Spinal cord (tissue), 10 donors: ENCODE results near the gene BCL2. TPM values are rescaled to one million over a fixed set of nuclear protein-coding genes. Genes with fewer than 3 reads are reported as not detected.

Source experiments
- DNase-seq, 6 donors: peaks; one replicate each; pipeline versions ENCODE4 v3.0.0 to v3.0.0-alpha.2; 2013 to 2015; ENCODE audit warnings: low spot score in 6 of 6, low read depth in 4 of 6
- H3K27ac ChIP-seq: one replicate; pipeline ENCODE4 v1.5.1; 2013; ENCODE audit warnings: low read depth, low read length, control low read depth
- H3K27me3 ChIP-seq: one replicate; pipeline ENCODE4 v1.6.1; 2013; ENCODE audit warnings: low read length; ENCODE audit not compliant: control insufficient read depth, insufficient read depth
- H3K36me3 ChIP-seq: one replicate; pipeline ENCODE4 v1.6.1; 2013; ENCODE audit warnings: low read length; ENCODE audit not compliant: control insufficient read depth, insufficient read depth
- H3K4me1 ChIP-seq: one replicate; pipeline ENCODE4 v1.6.1; 2013; ENCODE audit warnings: low read length; ENCODE audit not compliant: control insufficient read depth, insufficient read depth
- H3K4me3 ChIP-seq: one replicate; pipeline ENCODE4 v1.5.1; 2013; ENCODE audit warnings: low read depth, low read length, control low read depth
- H3K9me3 ChIP-seq: one replicate; pipeline ENCODE4 v1.6.1; 2013; ENCODE audit warnings: low read length; ENCODE audit not compliant: control insufficient read depth, insufficient read depth
- WGBS: methylation state at CpG from one replicate; pipeline ENCODE4 v1.1.5; 2013; ENCODE audit warnings: missing lambda C conversion rate; ENCODE audit not compliant: insufficient coverage; 5-methylcytosine and 5-hydroxymethylcytosine counted together
- polyA plus RNA-seq, 2 donors: library from polyadenylated mRNA; unstranded; fragments of 120-200 nt; gene quantifications; one replicate each; pipeline ENCODE4 v1.2.1, GENCODE V29; 2013; ENCODE audit not compliant: insufficient read length in 2 of 2
- total RNA-seq, 2 donors: library from RNA; depleted of rRNA in 1 of 2; stranded (reverse); fragments of 120-200 nt in 1 of 2; fragments of >200 nt in 1 of 2; gene quantifications; one replicate each; pipeline versions ENCODE4 v1.2.3 to v1.2.4, GENCODE V29; 2013 to 2014
- donor health status: healthy.

BCL2 gene
- total and polyA plus RNA-seq, 4 donors, result 14.4 to 34.4 (median 23.7) TPM

DNA sequence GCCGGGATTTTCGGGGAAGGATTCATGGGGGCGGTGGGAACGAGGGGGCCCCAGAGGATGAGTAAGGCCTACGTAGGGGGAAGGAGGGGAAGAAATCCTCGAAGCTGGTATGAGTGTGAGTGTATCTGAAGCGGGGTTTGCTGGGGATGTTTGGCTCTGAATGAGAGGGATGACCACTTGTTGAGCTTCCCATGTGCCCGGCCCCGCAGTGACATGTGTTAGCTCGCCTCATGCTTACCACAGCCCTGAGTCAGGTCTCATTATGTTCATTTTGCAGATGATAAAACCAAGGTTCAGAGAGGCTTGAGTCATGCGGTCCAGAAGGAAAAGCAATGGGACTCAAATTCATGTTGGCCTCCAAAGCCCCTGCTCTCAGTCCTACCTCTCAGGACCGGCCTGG lies 214.7 kb downstream of the BCL2 start:
- no peaks in the 10 kb centered on the region for H3K9me3 ChIP-seq

DNA sequence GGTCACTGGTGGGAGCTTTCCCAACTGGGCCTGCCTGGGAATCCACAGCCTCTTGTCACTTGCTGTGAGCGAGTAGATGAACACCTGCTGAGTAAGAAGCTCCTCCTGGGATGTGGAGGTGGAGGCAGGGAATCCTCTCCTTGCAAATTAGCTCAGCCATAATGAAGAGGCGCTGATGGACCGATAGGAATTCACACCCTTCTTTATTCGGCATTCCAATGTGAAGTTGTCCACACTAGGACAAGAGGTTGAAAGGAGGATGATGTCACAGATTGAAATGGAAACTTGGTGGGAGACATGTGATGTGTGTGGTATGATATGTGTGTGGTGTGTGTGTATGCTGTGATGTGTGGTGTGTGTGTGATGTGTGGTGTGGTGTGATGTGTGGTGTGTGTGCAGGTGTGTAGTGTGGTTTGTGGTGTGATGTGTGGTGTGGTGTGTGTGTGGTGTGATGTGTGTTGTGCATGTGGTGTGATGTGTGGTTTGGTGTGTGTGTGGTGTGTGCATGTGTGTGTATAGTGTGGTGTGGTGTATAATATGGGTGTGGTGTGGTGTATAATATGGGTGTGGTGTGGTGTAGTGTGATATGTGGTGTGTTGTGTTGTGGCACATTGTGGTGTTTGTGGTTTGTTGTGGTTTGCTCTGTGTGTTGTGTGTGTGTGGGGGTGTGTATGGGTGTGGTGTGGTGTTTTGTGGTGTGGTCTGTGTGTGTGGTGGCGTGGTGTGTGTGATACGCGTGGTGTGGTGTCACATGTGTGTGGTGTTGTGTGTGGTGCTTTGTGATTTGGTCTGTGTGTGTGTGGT lies 216.4 kb downstream of the BCL2 start:
- H3K27me3 ChIP-seq, result no peaks in the 10 kb centered on the region
- no peak overlapping the region for H3K27ac ChIP-seq
- 73% methylated on average over 7 of the region's 7 CpGs for WGBS
- H3K36me3 ChIP-seq, result no peaks in the 10 kb centered on the region
- DNase-seq, result no peak
- H3K4me1 ChIP-seq, result peaks cover 3% of the 10 kb centered on the region
- no peak overlapping the region for H3K4me3 ChIP-seq
- no peaks in the 10 kb centered on the region for H3K9me3 ChIP-seq

More for the DNA sequence above, 214.7 kb downstream of the BCL2 start:
- Histone ChIP-seq H3K4me3 (no peak overlapping the region), H3K27me3 (no peaks in the 10 kb centered on the region), H3K36me3 (no peaks in the 10 kb centered on the region), H3K27ac (no peak overlapping the region), H3K4me1 (no peaks in the 10 kb centered on the region)
- no peak for DNase-seq
- WGBS, result 100% methylated on average over 11 of the region's 12 CpGs

DNA sequence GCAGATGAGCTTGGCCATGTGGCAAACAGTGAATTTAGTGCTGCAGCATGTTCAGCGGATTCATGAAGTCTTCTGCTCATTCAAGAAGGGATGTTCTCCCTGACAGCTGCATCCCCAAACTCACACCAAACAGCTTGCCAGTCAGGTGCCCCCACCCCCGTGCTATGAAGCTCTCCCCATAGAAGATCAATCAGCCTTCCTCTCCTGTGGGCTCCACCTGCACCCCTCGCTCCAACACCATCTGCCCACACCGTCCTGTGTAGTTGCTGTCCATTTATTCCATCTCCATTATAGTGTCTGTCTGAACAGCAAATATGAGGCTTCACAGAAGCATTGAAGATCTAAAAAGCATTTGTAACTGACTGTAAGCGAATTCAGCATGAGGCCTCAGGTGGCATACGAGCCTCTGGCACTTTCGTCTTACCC lies 218.9 kb downstream of the BCL2 start:
- H3K27ac ChIP-seq, result no peak overlapping the region
- no peaks in the 10 kb centered on the region for H3K9me3 ChIP-seq
- peaks cover 3% of the 10 kb centered on the region for H3K4me1 ChIP-seq
- H3K4me3 ChIP-seq, result no peak overlapping the region
- H3K36me3 ChIP-seq, result no peaks in the 10 kb centered on the region
- no peaks in the 10 kb centered on the region for H3K27me3 ChIP-seq
- 93% methylated on average over 7 of the region's 7 CpGs for WGBS
- DNase-seq, result no peak

DNA sequence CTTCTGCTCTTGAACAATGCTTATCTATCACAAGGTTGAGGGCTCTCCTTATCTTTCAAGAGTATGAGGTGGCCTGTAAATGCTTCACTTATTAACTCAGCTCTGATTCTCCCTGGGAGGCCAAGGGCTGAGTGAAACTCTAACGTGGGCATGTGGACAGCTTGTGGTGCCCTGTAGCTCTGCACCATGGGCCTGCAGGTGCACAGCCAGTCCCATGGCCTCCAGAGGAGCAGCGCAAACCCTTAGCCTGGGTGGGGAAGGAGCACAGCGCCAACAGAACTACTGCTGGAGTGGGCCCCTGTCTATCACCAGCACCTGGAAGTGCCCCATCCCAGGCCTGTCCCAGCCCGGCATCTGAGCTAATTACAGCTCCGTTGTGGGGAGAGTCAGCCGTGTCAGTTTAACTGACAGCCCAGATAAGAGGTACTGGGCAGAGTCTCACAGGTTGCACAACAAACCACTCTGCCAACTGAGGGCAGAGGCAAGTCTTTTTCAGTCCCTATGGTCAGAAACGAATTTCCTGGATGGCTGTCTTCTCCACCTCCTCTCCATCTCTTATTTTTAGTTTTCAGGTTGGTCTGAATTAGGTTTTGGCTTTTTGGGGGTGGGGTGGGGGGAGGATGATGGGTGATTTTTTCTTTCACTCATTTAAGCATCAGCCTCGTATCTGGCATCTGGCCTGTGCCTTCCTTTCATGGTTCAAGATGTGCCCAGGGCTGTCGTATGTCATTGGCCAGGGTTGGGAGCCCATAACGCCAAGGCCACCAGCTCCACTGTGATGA lies 219.5 kb downstream of the BCL2 start:
- DNase-seq, result no peak
- Histone ChIP-seq H3K9me3 (no peaks in the 10 kb centered on the region), H3K27me3 (no peaks in the 10 kb centered on the region), H3K4me3 (no peak overlapping the region), H3K4me1 (peaks cover 3% of the 10 kb centered on the region), H3K36me3 (no peaks in the 10 kb centered on the region), H3K27ac (no peak overlapping the region)
- WGBS, result 81% methylated on average over 9 of the region's 10 CpGs

DNA sequence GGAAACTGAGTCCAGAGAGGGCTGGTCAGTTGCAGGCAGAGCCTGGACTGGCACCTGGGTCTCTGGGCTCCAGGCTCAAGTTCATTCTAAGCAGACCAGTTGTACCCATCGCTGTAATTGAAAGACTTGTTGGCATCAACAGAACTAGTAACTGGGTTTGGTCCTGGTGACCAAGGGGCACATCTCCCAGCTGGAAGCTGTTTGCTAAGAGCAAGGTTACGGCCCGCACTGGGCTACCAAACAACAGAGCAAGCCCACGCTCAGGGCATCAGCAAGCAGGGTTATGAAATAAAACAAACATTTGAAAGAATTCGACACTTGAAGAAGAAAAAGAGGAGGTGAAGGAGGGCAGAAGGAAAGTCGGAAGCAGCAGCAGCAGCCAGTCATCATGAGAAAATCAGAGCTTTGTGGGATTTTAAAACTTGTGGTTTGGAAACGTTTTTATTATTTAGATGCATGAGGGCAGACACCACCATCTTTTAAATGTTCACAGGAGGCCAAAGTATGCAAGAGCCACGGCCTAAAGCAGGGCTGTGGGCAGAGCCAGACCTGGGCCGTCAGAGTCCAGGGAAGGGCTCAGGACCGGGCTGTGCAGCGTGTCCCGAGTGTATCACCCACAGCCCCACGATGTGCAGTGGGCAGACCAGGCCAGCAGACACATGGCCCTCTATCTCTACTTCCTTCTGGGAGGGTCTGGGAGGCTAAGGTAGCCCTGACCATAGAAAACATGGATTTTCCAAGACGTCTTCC lies 220.3 kb downstream of the BCL2 start:
- DNase-seq, result no peak
- 91% methylated on average over 13 of the region's 14 CpGs for WGBS

DNA sequence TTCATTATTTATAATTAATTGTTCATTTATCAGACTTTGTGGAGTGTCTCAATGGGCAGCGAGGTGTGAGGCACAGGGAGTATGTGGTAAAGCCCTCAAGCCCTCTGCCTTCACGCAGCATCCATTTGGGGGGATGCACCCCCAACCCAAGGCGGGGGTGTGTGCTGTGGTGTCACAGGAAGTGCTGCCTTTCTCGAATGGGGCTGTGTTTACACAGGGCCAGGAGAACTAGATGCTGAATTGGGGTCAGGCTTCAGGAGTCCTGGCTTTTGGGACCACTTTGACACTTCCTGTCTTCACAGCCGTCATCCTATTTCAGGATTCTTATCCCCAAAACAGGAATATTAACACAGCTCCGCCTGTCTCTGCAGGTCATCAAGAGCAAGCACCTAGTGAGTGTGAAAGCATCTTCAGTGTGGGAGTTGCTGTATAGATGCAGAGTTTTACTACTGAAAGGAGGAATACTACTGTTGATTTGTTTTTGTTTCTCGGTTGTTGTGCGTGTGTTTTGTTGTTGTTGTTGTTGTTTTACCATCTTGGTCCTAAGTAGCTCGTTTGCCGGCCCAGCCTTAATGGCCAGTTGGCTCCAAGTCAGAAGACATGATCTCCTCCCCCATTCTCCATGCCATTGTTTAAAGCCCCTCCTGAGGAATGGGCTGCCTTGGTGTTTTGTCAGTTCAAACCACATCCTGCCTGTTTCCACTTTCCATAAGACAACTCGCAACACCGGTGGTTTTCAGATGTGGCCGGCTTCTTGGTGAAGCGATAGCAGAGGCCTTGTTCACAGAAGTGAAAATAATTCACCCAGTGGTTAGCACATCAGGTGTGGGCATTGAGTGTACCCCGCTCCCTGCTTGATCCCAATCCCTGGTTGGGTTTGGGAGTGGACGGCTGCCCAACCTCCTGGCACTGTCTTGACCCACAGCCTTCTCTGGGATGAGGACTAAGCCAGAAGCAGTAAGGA lies 221.3 kb downstream of the BCL2 start:
- H3K4me3 ChIP-seq, result no peak overlapping the region
- H3K4me1 ChIP-seq, result peaks cover 3% of the 10 kb centered on the region
- H3K27me3 ChIP-seq, result no peaks in the 10 kb centered on the region
- no peaks in the 10 kb centered on the region for H3K9me3 ChIP-seq
- whole genome bisulfite sequencing, result 85% methylated on average over 10 of the region's 16 CpGs
- H3K27ac ChIP-seq, result no peak overlapping the region
- H3K36me3 ChIP-seq, result no peaks in the 10 kb centered on the region
- no peak for DNase-seq

More for the DNA sequence above, 220.3 kb downstream of the BCL2 start:
- Histone ChIP-seq H3K27me3 (no peaks in the 10 kb centered on the region), H3K36me3 (no peaks in the 10 kb centered on the region), H3K4me1 (peaks cover 3% of the 10 kb centered on the region), H3K4me3 (no peak overlapping the region), H3K9me3 (no peaks in the 10 kb centered on the region), H3K27ac (no peak overlapping the region)

DNA sequence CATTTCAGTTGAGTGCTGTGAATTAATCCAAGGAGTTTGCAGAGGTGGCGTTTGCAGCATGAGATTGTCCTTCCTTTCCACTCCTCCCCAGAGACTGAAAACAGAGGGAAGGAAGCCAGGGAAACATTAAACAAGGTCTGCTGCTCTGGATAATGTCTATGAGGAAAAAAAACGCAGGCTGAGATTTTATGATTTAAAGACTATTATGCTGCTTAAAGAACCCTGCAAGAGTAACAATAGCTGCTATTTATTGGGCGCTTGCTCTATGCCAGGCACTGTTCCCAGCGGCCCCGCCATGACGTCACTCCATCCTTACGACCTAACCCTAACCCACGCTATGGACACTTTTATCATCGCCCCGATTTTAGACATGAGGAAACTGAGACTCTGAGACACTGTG lies 222.4 kb downstream of the BCL2 start:
- whole genome bisulfite sequencing, result 64% methylated on average over 8 of the region's 10 CpGs
- H3K36me3 ChIP-seq, result no peaks in the 10 kb centered on the region
- H3K27ac ChIP-seq, result no peak overlapping the region
- DNase-seq, result peak in 1 of 6 donors; percentile 59
- no peaks in the 10 kb centered on the region for H3K27me3 ChIP-seq
- no peak overlapping the region for H3K4me3 ChIP-seq
- peaks cover 3% of the 10 kb centered on the region for H3K4me1 ChIP-seq
- no peaks in the 10 kb centered on the region for H3K9me3 ChIP-seq

DNA sequence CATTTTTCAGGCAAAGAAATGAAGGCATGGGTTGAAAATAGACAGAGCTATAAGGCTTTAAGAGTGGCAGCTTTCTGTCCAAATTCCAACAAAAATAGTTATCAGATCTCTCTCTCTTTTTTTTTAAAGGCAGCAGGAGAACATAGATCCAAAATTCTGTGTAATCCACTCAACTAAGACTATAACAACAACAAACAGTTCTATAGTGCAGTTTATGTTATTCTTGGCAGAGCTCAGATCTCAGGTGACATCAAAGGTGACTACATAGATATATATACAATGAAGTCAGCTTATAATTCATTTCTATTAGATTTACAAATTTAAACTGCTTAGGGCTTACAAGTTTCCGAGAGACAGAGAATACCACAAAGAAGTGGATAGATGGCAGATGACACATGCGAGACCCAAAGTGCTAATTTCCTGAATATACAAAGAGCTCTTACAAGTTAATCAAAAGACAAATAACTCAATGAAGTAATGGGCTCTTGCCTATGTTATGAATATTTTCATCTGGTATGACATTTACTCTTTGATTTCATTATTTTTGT lies 223.2 kb downstream of the BCL2 start:
- DNase-seq, result no peak
- H3K4me3 ChIP-seq, result no peak overlapping the region
- no peaks in the 10 kb centered on the region for H3K27me3 ChIP-seq
- no peaks in the 10 kb centered on the region for H3K9me3 ChIP-seq
- H3K36me3 ChIP-seq, result no peaks in the 10 kb centered on the region
- H3K27ac ChIP-seq, result no peak overlapping the region
- H3K4me1 ChIP-seq, result peaks cover 3% of the 10 kb centered on the region
- no CpG with 5 or more reads among the region's 2 CpGs for WGBS
